Sigmoid colon (tissue), 4 donors: ENCODE data around the gene TBC1D22A.

ENCODE experiments used
- POLR2A ChIP-seq, 2 donors: fragments of 450-650 bp; IDR thresholded peaks; one replicate each; pipeline ENCODE4 v1.6.1; 2016; ENCODE audit warnings: antibody characterized with exemption in 2 of 2, mild to moderate bottlenecking in 2 of 2, moderate library complexity in 2 of 2
- POLR2AphosphoS5 ChIP-seq, 4 donors: sonication (generic); formaldehyde crosslinking; IDR thresholded peaks; one replicate each; pipeline ENCODE4 v1.6.1; 2017; ENCODE audit warnings: antibody characterized with exemption in 4 of 4
- TF ChIP-seq, protein P1 (sequence below), 4 experiments: fragments of 450-650 bp in 3 of 4; fragments of 200-600 bp in 1 of 4; IDR thresholded peaks; one replicate each; pipeline ENCODE4 v1.5.1; 2016 to 2019; ENCODE audit warnings: antibody characterized with exemption in 4 of 4, mild to moderate bottlenecking in 3 of 4, moderate library complexity in 2 of 4

DNA sequence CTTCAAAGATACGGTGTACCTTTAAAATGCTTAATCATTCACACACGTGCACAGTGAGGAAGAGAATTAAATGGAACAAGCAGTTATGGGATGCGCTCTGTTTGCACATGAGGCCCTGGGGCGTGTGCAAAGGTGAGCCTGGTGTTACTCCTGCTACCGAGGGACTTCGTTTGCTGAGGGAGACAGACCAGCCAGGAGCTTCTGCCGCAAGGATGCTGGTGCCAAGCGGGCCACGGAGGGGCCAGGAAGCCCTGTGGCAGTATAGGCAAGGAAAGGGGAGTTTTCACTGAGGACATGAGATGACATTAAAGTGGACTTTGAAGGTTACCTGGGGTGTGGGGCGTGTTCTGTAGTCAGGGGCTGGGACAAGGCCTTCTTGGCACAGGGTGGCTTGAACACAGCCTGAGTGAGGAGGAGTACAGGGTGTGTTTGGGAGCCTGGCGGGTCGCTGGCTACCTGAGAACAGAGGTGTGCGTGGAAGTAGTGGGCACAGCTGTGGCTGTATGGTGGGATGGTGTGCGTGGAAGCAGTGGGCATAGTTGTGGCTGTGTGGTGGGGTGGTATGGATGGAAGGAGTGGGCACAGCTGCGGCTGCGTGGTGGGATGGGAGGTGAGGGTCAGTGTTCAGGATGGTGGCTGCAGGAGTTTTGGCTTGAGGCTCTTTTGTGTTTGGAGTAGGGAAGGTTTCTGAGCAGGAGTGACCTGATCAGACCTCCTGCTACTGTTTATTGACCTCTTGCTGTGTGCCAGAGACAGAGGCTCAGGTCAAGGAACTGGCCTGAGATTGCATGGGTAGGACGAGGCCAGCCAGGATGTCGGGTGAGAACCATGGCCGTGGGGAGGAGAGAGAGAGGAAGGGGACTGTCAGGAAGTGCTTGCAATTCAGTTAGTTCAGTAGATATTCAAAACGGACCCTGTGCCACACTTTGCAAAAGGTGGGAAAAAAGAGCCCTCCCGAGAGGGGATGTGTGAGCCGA lies 13.7 kb downstream of the TBC1D22A start:
- TF ChIP-seq POLR2AphosphoS5 (IDR thresholded peaks at IDR 0.05) (no peak), POLR2A (IDR thresholded peaks at IDR 0.05) (no peak)
- TF ChIP-seq, protein P1, sequence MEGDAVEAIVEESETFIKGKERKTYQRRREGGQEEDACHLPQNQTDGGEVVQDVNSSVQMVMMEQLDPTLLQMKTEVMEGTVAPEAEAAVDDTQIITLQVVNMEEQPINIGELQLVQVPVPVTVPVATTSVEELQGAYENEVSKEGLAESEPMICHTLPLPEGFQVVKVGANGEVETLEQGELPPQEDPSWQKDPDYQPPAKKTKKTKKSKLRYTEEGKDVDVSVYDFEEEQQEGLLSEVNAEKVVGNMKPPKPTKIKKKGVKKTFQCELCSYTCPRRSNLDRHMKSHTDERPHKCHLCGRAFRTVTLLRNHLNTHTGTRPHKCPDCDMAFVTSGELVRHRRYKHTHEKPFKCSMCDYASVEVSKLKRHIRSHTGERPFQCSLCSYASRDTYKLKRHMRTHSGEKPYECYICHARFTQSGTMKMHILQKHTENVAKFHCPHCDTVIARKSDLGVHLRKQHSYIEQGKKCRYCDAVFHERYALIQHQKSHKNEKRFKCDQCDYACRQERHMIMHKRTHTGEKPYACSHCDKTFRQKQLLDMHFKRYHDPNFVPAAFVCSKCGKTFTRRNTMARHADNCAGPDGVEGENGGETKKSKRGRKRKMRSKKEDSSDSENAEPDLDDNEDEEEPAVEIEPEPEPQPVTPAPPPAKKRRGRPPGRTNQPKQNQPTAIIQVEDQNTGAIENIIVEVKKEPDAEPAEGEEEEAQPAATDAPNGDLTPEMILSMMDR (IDR thresholded peaks at IDR 0.05), result no peak
